ENCODE data around the gene HCN3. TPM values are rescaled to one million over a fixed set of nuclear protein-coding genes. Genes with fewer than 3 reads are reported as not detected.
A peak's percentile ranks its signal among the peaks of the same experiment; 100 is the strongest.

Gene HCN3
- total and polyA plus RNA-seq, 2 of the 13 experiments (the other 11 are each of a cell fraction or from before 2014, with no cell fraction given): 2.4 to 10.2 TPM

DNA sequence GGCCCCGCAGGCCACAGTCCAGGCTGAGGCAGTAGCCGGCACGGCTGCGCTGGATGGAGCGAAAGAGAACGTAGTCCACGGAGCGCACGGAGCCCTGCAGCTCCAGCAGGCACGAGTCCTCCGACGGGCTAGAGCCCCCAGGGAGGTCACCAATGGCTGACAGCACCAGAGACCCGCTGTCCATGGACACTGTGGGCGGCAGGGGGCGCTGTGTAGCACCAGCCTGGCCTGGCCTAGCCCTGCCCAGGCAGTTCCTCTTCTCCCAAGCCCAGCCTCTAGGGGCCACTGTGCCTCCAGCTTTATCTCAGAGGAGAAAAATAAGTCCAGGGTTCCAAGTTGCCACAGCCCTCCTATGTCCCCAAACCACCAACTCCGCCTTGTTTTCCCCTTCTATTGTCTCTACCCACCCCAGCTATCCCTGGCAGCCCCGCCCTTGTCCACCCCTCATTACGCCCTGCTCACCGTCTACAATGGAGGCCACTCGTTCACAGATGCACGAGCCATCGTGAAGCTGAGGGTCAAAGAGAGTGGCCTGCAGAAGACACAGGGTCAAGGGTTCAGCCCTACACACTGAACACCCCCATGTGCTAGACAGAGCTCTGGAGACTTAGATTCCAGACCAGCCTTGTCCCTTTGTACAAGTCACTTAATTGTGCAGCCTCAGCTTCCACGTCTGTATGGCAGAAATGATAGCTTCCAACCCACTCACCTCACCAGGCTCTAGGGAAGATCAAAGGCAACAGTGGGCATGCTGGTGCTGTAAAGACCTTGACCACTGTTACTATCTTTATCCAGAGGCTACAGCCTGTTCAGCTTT lies 26.4 kb upstream of the HCN3 start (continued):
- TF ChIP-seq, protein P1, sequence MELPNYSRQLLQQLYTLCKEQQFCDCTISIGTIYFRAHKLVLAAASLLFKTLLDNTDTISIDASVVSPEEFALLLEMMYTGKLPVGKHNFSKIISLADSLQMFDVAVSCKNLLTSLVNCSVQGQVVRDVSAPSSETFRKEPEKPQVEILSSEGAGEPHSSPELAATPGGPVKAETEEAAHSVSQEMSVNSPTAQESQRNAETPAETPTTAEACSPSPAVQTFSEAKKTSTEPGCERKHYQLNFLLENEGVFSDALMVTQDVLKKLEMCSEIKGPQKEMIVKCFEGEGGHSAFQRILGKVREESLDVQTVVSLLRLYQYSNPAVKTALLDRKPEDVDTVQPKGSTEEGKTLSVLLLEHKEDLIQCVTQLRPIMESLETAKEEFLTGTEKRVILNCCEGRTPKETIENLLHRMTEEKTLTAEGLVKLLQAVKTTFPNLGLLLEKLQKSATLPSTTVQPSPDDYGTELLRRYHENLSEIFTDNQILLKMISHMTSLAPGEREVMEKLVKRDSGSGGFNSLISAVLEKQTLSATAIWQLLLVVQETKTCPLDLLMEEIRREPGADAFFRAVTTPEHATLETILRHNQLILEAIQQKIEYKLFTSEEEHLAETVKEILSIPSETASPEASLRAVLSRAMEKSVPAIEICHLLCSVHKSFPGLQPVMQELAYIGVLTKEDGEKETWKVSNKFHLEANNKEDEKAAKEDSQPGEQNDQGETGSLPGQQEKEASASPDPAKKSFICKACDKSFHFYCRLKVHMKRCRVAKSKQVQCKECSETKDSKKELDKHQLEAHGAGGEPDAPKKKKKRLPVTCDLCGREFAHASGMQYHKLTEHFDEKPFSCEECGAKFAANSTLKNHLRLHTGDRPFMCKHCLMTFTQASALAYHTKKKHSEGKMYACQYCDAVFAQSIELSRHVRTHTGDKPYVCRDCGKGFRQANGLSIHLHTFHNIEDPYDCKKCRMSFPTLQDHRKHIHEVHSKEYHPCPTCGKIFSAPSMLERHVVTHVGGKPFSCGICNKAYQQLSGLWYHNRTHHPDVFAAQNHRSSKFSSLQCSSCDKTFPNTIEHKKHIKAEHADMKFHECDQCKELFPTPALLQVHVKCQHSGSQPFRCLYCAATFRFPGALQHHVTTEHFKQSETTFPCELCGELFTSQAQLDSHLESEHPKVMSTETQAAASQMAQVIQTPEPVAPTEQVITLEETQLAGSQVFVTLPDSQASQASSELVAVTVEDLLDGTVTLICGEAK (IDR thresholded peaks at IDR 0.05): no peak
- TF ChIP-seq, protein P1 (CRISPR knock-in tag; IDR thresholded peaks at IDR 0.05): peak; percentile 8; the same call in 1 of the 2 replicates
- TF ChIP-seq, protein P2, sequence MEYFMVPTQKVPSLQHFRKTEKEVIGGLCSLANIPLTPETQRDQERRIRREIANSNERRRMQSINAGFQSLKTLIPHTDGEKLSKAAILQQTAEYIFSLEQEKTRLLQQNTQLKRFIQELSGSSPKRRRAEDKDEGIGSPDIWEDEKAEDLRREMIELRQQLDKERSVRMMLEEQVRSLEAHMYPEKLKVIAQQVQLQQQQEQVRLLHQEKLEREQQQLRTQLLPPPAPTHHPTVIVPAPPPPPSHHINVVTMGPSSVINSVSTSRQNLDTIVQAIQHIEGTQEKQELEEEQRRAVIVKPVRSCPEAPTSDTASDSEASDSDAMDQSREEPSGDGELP (IDR thresholded peaks at IDR 0.05; ENCODE audit: borderline replicate concordance, low read depth): peak; percentile 10; the same call in 1 of the 2 replicates
- TF ChIP-seq, protein P3, sequence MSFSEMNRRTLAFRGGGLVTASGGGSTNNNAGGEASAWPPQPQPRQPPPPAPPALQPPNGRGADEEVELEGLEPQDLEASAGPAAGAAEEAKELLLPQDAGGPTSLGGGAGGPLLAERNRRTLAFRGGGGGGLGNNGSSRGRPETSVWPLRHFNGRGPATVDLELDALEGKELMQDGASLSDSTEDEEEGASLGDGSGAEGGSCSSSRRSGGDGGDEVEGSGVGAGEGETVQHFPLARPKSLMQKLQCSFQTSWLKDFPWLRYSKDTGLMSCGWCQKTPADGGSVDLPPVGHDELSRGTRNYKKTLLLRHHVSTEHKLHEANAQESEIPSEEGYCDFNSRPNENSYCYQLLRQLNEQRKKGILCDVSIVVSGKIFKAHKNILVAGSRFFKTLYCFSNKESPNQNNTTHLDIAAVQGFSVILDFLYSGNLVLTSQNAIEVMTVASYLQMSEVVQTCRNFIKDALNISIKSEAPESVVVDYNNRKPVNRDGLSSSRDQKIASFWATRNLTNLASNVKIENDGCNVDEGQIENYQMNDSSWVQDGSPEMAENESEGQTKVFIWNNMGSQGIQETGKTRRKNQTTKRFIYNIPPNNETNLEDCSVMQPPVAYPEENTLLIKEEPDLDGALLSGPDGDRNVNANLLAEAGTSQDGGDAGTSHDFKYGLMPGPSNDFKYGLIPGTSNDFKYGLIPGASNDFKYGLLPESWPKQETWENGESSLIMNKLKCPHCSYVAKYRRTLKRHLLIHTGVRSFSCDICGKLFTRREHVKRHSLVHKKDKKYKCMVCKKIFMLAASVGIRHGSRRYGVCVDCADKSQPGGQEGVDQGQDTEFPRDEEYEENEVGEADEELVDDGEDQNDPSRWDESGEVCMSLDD (CRISPR knock-in tag; IDR thresholded peaks at IDR 0.05; ENCODE audit: borderline replicate concordance): 0 out of 2 replicates have a peak, but pooled peaks have one; percentile 41
- 0 out of 2 replicates have a peak, but pooled peaks have one; percentile 42 for TF ChIP-seq ZNF296 (CRISPR knock-in tag; conservative IDR thresholded peaks at IDR 0.05)
- peak; percentile 85 for TF ChIP-seq ERF (CRISPR knock-in tag; IDR thresholded peaks at IDR 0.05)
- TF ChIP-seq FOSL2 (CRISPR knock-in tag; IDR thresholded peaks at IDR 0.05): 0 out of 2 replicates have a peak, but pooled peaks have one; percentile 37
- TF ChIP-seq, protein P4, sequence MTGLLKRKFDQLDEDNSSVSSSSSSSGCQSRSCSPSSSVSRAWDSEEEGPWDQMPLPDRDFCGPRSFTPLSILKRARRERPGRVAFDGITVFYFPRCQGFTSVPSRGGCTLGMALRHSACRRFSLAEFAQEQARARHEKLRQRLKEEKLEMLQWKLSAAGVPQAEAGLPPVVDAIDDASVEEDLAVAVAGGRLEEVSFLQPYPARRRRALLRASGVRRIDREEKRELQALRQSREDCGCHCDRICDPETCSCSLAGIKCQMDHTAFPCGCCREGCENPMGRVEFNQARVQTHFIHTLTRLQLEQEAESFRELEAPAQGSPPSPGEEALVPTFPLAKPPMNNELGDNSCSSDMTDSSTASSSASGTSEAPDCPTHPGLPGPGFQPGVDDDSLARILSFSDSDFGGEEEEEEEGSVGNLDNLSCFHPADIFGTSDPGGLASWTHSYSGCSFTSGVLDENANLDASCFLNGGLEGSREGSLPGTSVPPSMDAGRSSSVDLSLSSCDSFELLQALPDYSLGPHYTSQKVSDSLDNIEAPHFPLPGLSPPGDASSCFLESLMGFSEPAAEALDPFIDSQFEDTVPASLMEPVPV (CRISPR knock-in tag; IDR thresholded peaks at IDR 0.05): peak; percentile 78
- 0 out of 2 replicates have a peak, but pooled peaks have one; percentile 16 for TF ChIP-seq ZNF501 (CRISPR knock-in tag; IDR thresholded peaks at IDR 0.05)
- TF ChIP-seq SMAD3 (CRISPR knock-in tag; IDR thresholded peaks at IDR 0.05): 0 out of 2 replicates have a peak, but pooled peaks have one; percentile 31
- peak; percentile 62; the same call in 1 of the 3 replicates for TF ChIP-seq MXI1 (IDR thresholded peaks at IDR 0.05; ENCODE audit: borderline replicate concordance, low read depth, low read length)
- TF ChIP-seq FIP1L1 (IDR thresholded peaks at IDR 0.05; ENCODE audit: borderline replicate concordance, insufficient read depth, low read depth, low read length): no peak
- TF ChIP-seq SP5 (CRISPR knock-in tag; IDR thresholded peaks at IDR 0.05; ENCODE audit: borderline replicate concordance, low read depth): 0 out of 2 replicates have a peak, but pooled peaks have one; percentile 8
